GM12892 (cell line): Measurements from ENCODE around the gene PSORS1C2.

Experiments used
- POLR2A ChIP-seq: IDR thresholded peaks from 2 replicates; pipeline ENCODE4 v1.6.1; 2011; ENCODE audit warnings: low read depth, low read length, control low read depth
- POLR2AphosphoS5 ChIP-seq: IDR thresholded peaks from 2 replicates; pipeline ENCODE4 v1.6.1; 2011; ENCODE audit warnings: low read depth, low read length, control low read depth
- TAF1 ChIP-seq: IDR thresholded peaks from 2 replicates; pipeline ENCODE4 v1.6.1; 2011; ENCODE audit warnings: low read depth, mild to moderate bottlenecking, control low read depth, low read length, borderline replicate concordance

- TF ChIP-seq POLR2A (no peak), POLR2AphosphoS5 (no peak), TAF1 (no peak)
These were observed 22.8 kb downstream of the PSORS1C2 start for GRCh38 chr6:31115941-31116560.
